ENCODE measurements around the gene STXBP6. TPM values are rescaled to one million over a fixed set of nuclear protein-coding genes. Genes with fewer than 3 reads are reported as not detected.

STXBP6 gene
- total RNA-seq, 1 experiment from 2014 or later, result 22.8 TPM

- no peak for DNase-seq (ENCODE audit: low spot score)
Measured at GRCh38 chr14:24915958-24916595, 133.9 kb downstream of the STXBP6 start.

GRCh38 chr14:24915403-24915921 is 134.5 kb downstream of the STXBP6 start:
- no peak for DNase-seq (ENCODE audit: low spot score)

GRCh38 chr14:24913746-24914145 is 136.2 kb downstream of the STXBP6 start:
- DNase-seq (ENCODE audit: low spot score), result no peak

GRCh38 chr14:24913021-24913420 is 136.9 kb downstream of the STXBP6 start:
- DNase-seq (ENCODE audit: low spot score), result no peak

- DNase-seq (ENCODE audit: low spot score), result peak; percentile 52
Measured at GRCh38 chr14:24911324-24912109, 138.4 kb downstream of the STXBP6 start.

- no peak for DNase-seq (ENCODE audit: low spot score)
Measured at GRCh38 chr14:24910408-24910986, 139.4 kb downstream of the STXBP6 start.

GRCh38 chr14:24909523-24910302 is 140.2 kb downstream of the STXBP6 start:
- DNase-seq (ENCODE audit: low spot score), result no peak

- no peak for DNase-seq (ENCODE audit: low spot score)
Measured at GRCh38 chr14:24908592-24909236, 141.2 kb downstream of the STXBP6 start.

GRCh38 chr14:24904533-24904932 is 145.4 kb downstream of the STXBP6 start:
- DNase-seq (ENCODE audit: low spot score), result no peak

- DNase-seq (ENCODE audit: low spot score), result peak; percentile 44
Measured at GRCh38 chr14:24903337-24903736, 146.6 kb downstream of the STXBP6 start.

- DNase-seq (ENCODE audit: low spot score), result no peak
Measured at GRCh38 chr14:24900269-24901100, 149.5 kb downstream of the STXBP6 start.

- no peak for DNase-seq (ENCODE audit: low spot score)
Measured at GRCh38 chr14:24897793-24898192, 152.2 kb downstream of the STXBP6 start.

GRCh38 chr14:24895622-24896021 is 154.3 kb downstream of the STXBP6 start:
- DNase-seq (ENCODE audit: low spot score), result no peak

GRCh38 chr14:24895243-24895583 is 154.7 kb downstream of the STXBP6 start:
- DNase-seq (ENCODE audit: low spot score), result peak; percentile 30

- no peak for DNase-seq (ENCODE audit: low spot score)
Measured at GRCh38 chr14:24894583-24895242, 155.2 kb downstream of the STXBP6 start.

GRCh38 chr14:24892497-24893051 is 157.4 kb downstream of the STXBP6 start:
- DNase-seq (ENCODE audit: low spot score), result no peak

- DNase-seq (ENCODE audit: low spot score), result no peak
Measured at GRCh38 chr14:24891987-24892496, 157.9 kb downstream of the STXBP6 start.

- DNase-seq (ENCODE audit: low spot score), result no peak
Measured at GRCh38 chr14:24890716-24891115, 159.2 kb downstream of the STXBP6 start.

- DNase-seq (ENCODE audit: low spot score), result no peak
Measured at GRCh38 chr14:24889843-24890242, 160.1 kb downstream of the STXBP6 start.

Measured in H4 (cell line).